Esophagus muscularis mucosa (tissue), 3 donors: ENCODE data around the gene KCNIP3.

Experiments
- POLR2A ChIP-seq: fragments of 450-650 bp; IDR thresholded peaks from one replicate; pipeline ENCODE4 v1.6.1; 2017; ENCODE audit warnings: antibody characterized with exemption, moderate library complexity, mild to moderate bottlenecking, low read depth
- TF ChIP-seq, protein P1 (sequence below), 3 experiments: fragments of 200-600 bp in 2 of 3; fragments of 450-650 bp in 1 of 3; sonication (generic) in 2 of 3; IDR thresholded peaks; one replicate each; pipeline ENCODE4 v1.5.1; 2017 to 2019; ENCODE audit warnings: antibody characterized with exemption in 3 of 3, mild to moderate bottlenecking in 2 of 3, moderate library complexity in 1 of 3

- TF ChIP-seq POLR2A = no peak
- TF ChIP-seq, protein P1, sequence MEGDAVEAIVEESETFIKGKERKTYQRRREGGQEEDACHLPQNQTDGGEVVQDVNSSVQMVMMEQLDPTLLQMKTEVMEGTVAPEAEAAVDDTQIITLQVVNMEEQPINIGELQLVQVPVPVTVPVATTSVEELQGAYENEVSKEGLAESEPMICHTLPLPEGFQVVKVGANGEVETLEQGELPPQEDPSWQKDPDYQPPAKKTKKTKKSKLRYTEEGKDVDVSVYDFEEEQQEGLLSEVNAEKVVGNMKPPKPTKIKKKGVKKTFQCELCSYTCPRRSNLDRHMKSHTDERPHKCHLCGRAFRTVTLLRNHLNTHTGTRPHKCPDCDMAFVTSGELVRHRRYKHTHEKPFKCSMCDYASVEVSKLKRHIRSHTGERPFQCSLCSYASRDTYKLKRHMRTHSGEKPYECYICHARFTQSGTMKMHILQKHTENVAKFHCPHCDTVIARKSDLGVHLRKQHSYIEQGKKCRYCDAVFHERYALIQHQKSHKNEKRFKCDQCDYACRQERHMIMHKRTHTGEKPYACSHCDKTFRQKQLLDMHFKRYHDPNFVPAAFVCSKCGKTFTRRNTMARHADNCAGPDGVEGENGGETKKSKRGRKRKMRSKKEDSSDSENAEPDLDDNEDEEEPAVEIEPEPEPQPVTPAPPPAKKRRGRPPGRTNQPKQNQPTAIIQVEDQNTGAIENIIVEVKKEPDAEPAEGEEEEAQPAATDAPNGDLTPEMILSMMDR (IDR thresholded peaks at IDR 0.05) = no peak
These were observed 82.3 kb downstream of the KCNIP3 start for GRCh38 chr2:95379371-95379831.
